Embryonic facial prominence (tissue), 1 donor: Measurements from ENCODE around the gene SPTBN1.

Source experiments
- DNase-seq: peaks from one replicate; pipeline ENCODE4 v3.0.0-alpha.2; 2016; ENCODE audit errors: extremely low spot score

SPTBN1 gene

DNA sequence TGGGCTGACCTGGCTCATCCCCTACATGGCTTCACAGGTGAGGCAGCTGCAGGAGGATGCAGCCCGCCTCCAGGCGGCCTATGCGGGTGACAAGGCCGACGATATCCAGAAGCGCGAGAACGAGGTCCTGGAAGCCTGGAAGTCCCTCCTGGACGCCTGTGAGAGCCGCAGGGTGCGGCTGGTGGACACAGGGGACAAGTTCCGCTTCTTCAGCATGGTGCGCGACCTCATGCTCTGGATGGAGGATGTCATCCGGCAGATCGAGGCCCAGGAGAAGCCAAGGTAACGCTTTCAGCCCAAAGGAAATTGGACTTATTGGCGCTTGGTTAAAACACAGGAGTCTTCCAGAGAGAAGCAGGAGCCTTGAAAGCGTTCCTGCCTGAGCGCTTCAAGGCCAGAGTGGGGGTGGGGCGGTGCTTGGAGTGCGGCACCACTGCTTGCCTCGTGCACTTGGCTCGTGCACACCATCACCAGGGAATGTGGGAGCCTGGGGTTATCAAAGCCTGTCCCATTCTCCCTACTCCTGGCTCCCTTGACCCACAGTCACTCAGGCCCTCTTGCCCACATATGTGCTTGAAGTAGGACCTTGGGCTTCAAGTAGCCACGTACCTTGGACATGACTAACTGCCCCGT, 197.6 kb downstream of the SPTBN1 start:
- DNase-seq: no peak

DNA sequence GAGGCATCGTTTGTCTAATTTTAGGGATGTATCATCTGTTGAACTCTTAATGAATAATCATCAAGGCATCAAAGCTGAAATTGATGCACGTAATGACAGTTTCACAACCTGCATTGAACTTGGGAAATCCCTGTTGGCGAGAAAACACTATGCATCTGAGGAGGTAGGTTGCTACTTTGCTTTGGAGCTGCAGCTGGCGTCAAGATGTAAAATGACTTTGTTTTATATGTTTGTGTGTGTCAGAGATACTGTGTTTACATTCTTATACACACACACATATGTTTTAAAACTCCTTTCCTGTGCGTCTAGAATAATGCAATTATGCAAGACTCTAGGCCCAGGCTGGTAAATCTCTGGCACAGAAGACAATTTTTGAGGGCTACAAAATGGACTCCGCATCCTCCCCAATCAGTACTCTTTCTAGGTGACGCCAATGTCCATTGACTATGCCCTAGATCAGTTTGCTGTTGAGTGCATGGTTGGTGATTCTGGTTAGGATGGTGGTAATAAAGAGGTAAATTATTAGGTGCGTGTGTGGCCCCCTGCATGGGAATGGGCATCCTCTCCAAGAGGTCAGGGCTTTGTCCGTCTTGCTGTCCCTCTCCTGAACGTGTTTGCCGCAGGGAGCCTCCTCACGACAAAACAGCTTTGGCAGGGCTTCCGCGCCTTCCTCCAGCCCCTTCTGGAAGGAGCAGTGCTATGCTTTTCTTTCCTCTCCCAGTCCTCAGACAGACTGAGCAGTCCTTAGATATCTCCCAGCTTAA, 199.1 kb downstream of the SPTBN1 start:
- no peak for DNase-seq

GRCh38 chr2:54656863-54657262, 200.7 kb downstream of the SPTBN1 start:
- no peak for DNase-seq

DNA sequence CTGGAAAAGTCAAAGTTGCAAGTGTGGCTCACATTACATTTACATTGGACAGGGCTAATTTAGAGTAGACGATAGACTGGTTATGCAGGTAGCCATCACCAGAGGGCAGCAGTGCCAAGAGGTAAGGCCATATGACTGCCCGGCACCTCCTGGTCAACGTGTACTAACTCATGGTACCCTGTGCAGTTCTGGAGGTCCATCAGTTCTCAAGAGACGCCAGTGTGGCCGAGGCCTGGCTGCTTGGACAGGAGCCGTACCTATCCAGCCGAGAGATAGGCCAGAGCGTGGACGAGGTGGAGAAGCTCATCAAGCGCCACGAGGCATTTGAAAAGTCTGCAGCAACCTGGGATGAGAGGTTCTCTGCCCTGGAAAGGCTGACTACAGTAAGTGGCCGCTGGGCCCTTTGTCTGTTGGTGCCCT, 201.5 kb downstream of the SPTBN1 start:
- DNase-seq: no peak

DNA sequence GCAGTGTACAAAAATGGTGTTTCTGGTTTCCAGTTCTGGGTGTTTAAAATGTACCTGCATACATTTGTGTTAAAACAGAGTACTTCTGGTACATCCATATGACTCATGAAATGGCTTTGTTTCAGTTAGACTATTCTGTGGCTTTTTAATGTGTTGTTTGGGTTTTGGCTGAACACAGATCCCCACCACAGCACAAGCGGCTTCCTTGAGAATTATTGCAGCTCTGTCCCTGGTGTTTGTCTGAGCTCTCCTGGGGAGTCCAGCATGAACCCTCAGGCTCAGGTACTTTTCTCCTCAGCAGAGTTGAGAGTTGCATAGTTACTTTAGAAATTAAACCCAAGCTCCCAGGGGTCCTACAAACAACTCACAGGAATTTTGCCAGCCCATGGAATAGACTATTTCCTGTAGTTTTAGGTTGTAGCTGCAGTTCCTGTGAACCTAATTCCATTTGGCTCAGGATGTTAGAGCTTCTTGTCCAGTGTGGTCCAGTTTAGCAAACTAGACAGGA, 202.5 kb downstream of the SPTBN1 start:
- DNase-seq: no peak

- DNase-seq: no peak
These were observed 203.4 kb downstream of the SPTBN1 start for GRCh38 chr2:54659527-54659926.

DNA sequence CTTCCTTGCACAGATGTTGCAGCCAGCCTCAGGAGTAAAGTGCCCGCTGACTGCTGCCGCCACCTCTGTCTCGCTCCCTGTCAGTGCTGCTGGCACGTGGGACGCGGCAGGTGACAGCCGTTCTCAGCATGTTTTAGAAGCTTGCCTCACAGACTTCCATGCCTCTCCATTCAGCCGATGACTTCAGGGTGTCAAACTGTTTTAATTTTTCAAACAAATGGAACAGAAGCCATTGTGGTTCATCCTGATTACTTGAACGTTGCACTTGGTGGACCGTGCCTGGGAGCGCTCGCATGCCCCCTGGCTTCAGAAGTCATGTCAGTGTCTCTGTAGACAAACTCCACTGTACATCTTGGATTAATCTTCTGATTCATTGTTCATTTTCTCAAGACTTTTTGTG, 204.6 kb downstream of the SPTBN1 start:
- no peak for DNase-seq

GRCh38 chr2:54663424-54664030, 207.4 kb downstream of the SPTBN1 start:
- no peak for DNase-seq

GRCh38 chr2:54664238-54664786, 208.2 kb downstream of the SPTBN1 start:
- no peak for DNase-seq

DNA sequence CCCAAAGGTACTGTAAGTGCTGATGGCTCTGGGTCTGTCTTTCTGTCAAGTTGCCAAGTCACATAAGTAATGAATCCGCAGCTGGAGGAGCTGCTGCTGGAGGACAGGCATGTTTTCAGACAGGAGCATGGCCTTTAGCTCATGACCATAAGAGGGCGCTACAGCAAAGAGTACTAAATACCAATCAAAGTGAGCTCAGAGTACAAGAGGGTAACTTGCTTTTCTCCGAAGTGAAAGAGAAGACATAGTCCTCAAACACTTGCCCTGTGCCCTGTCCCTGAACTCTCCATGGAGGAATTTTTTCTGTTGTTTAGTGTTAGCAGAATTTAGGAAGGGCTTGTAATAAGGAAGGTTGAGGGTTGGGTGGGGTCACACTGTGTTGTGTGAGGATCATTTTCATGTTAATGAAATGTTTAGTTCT, 209.3 kb downstream of the SPTBN1 start:
- no peak for DNase-seq

GRCh38 chr2:54666131-54666633, 210.1 kb downstream of the SPTBN1 start:
- no peak for DNase-seq

DNA sequence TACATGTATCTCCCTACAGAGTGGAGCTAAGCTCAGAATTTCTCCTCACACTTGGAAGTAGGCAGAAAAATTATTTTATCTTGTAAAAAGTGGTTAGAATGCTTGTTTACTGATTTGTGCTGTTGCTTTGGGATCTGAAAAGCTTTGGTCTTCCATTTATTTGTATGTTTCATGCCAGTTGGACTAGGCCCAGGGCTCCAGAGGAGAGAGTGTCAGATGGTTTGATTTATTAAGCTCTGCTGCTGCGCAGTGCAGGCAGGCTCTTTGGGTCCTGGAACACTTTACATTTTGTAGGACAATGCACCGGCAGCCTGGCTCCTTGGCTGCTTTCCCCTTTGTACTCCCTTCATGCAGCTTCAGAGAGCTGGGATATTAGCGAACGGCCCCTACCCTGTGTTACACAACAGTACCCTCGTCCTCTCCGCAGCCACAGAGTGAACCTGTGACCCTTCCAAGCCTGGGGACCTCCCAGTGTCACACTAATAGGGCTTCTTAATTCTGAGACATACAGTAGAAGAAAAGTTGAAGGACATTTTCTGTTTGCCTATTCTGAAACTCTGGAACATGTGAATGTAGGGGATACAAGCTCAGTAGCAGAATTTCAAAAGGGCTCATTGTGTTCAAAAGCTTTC, 210.6 kb downstream of the SPTBN1 start:
- no peak for DNase-seq

DNA sequence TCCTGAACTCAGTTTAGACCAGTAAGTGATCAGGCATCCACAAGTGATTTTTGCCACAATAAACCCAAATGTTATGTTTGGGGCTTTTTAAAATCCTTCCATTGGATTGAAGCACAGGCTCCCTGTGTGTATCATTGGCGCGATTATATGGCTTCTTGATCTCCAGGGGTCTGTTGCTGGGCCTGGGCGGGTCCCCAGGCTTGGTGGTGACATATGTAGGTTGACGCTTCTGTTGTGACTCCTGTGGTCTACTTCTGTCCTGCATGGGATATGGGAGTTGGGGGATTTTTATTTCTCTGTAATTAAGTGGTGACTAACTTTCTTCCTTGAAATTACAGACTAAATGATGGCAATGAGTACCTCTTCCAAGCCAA, 211.1 kb downstream of the SPTBN1 start:
- no peak for DNase-seq

GRCh38 chr2:54667726-54668650, 211.9 kb downstream of the SPTBN1 start:
- DNase-seq: no peak

- no peak for DNase-seq
These were observed 212.6 kb downstream of the SPTBN1 start for GRCh38 chr2:54668711-54669110.

DNA sequence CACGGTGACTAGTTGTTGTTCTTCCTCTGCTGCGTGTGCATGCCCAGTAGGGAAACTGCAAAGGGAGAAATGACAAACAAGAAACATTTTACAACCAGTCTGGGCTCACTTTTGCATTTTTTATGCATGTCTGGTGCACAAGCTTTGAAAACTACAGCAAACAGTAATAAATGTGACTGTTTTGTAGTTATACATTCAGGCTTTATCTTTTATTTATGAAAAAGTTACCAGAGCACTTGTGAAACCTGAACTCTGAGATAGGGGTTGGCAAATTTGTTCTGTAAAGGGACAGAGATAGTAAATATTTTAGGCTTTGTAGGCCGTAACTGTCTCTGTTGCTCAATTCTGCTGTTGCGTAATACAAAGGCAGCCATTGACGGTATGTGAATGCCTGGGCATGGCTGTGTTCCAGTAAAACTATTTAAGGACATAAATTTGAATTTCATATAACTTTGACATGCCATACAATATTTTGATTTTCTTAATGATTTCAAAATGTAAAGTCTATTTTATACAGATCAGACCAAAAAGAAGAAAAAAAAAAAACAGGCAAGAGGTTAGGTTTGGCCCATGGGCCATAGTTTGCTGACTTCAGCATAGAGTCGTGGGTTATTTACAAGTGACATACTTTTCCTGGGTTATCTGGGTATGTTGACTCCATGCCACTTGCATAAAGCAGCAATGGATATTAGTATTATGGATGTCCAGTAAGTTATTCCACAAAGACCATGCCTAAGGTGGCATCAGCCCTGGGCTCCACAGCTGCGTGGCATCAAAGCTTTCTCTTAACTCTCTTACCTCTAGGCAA, 213.8 kb downstream of the SPTBN1 start:
- DNase-seq: no peak

DNA sequence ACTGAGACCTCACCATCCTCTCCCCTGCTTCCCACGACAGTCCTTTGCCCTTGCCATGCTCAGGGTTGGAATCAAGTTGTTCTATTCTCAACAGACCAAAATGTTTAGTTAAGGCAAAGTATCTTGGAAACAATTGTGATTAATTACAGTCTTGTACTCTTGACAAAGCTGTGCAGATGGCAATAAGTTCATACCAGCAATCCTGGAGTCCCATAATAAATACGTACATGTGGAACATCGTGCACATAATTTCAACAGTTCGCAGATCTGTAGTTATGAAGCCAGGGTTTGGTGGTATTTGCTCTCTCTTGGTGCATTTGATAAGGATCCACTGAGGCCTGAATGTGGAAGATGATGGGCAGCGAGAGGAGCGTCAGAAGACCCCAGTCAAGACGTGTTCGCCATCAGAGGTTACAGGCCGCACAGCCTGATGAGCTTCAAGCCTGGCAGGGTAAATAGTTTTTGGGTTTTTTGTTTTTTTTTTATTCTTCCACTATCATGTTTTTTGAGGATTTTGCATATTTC, 214.4 kb downstream of the SPTBN1 start:
- DNase-seq: no peak

GRCh38 chr2:54671010-54671409, 214.9 kb downstream of the SPTBN1 start:
- no peak for DNase-seq

DNA sequence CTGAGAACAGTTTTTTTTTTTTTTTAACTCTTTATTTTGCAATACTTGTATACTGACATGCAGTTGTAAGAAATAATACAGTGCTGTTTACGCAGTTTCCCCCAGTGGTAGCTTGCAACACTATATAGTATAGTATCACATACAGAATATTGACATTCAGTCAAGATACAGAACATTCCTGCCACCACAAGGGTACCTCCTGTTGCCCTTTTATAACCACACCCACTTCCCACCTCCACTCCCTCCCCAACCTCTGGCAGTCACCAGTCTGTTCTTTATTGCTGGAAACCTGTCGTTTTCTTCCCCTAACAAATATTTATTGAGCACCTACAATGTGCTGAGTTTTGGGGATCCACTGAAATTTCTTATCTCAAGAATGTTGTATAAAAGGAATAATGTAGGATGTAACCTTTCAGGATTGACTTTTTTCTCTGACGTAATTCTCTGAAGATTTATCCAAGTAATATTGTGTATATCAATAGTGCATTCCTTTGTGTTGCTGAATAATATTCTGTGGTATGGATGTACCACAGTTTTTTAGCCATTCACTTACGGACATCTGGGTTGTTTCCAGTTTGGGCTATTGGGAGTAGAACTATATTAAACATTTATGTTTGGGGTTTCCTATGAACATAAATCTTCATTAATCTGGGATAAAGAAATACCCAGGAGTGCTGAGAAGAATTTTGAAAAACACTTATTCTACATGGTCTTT, 215.9 kb downstream of the SPTBN1 start:
- no peak for DNase-seq
